GM19023 (cell line): ENCODE measurements around the gene SPAG9.
A peak's percentile ranks its signal among the peaks of the same experiment; 100 is the strongest.
"Not testable (repeated sequence)": the region's sequence is repeated elsewhere in the genome, so short reads cannot be mapped to it uniquely, and the experiment has no call there.

Source experiments
- ATAC-seq: cut with Tn5 transposase; IDR thresholded peaks from one replicate; pipeline ENCODE4 v1.9.1; 2021; ENCODE audit warnings: mild to moderate bottlenecking, moderate library complexity; ENCODE audit not compliant: unreplicated experiment

Gene SPAG9

GRCh38 chr17:51087072-51087757 is 33.5 kb downstream of the SPAG9 start:
- ATAC-seq, result no peak

- no peak for ATAC-seq
Measured at GRCh38 chr17:51085150-51085805, 35.4 kb downstream of the SPAG9 start.

- no peak for ATAC-seq
Measured at GRCh38 chr17:51083981-51084380, 36.7 kb downstream of the SPAG9 start.

- ATAC-seq, result not testable (repeated sequence)
Measured at GRCh38 chr17:51083364-51083763, 37.3 kb downstream of the SPAG9 start.

- ATAC-seq, result no peak
Measured at GRCh38 chr17:51079049-51079448, 41.6 kb downstream of the SPAG9 start.

- ATAC-seq, result no peak
Measured at GRCh38 chr17:51078009-51078592, 42.6 kb downstream of the SPAG9 start.

GRCh38 chr17:51076821-51077220 is 43.8 kb downstream of the SPAG9 start:
- no peak for ATAC-seq

- no peak for ATAC-seq
Measured at GRCh38 chr17:51071556-51071955, 49.1 kb downstream of the SPAG9 start.

GRCh38 chr17:51065466-51065865 is 55.2 kb downstream of the SPAG9 start:
- ATAC-seq, result no peak

GRCh38 chr17:51064061-51064735 is 56.5 kb downstream of the SPAG9 start:
- no peak for ATAC-seq

- no peak for ATAC-seq
Measured at GRCh38 chr17:51060396-51060795, 60.3 kb downstream of the SPAG9 start.

GRCh38 chr17:51059781-51060180 is 60.9 kb downstream of the SPAG9 start:
- ATAC-seq, result no peak

GRCh38 chr17:51057534-51057933 is 63.1 kb downstream of the SPAG9 start:
- no peak for ATAC-seq

GRCh38 chr17:51056813-51057510 is 63.7 kb downstream of the SPAG9 start:
- ATAC-seq, result no peak

GRCh38 chr17:51054748-51055147 is 65.9 kb downstream of the SPAG9 start:
- ATAC-seq, result no peak

- ATAC-seq, result no peak
Measured at GRCh38 chr17:51052235-51052634, 68.4 kb downstream of the SPAG9 start.

- peak; percentile 78 for ATAC-seq
Measured at GRCh38 chr17:51050291-51051033, 70.2 kb downstream of the SPAG9 start.

- ATAC-seq, result no peak
Measured at GRCh38 chr17:51046514-51047384, 73.9 kb downstream of the SPAG9 start.

GRCh38 chr17:51046046-51046445 is 74.6 kb downstream of the SPAG9 start:
- ATAC-seq, result no peak
